ENCODE data around the gene BORCS5. TPM values are rescaled to one million over a fixed set of nuclear protein-coding genes. Genes with fewer than 3 reads are reported as not detected.

Gene BORCS5
- polyA plus RNA-seq, 2 of the 4 experiments (the other 2 are of a cell fraction) = 5.1 to 10.2 TPM

GRCh38 chr12:12491606-12492005 is 134.7 kb downstream of the BORCS5 start:
- Histone ChIP-seq H3K4me2 (no peak overlapping the region), H3K27ac (no peak overlapping the region), H3K4me3 (no peak overlapping the region), H3K4me1 (peaks cover 5% of the 10 kb centered on the region; the same call in 1 of the 3 replicates), H3K9me3 (no peaks in the 10 kb centered on the region)
- FAIRE-seq (no peak), DNase-seq (ENCODE audit: low read depth in 1 of 2, low spot score in 1 of 2) (no peak), ATAC-seq (no peak)
- TF ChIP-seq CBX8 (IDR thresholded peaks at IDR 0.05) = no peak
- no peak for TF ChIP-seq NR3C1 (IDR thresholded peaks at IDR 0.05)
- no peak for TF ChIP-seq ESRRA (IDR thresholded peaks at IDR 0.05; ENCODE audit: borderline replicate concordance, low read length)
- no peak for TF ChIP-seq RAD21 (conservative IDR thresholded peaks at IDR 0.05 in 1 of 2, IDR thresholded peaks at IDR 0.05 in 1 of 2)
- no peak for TF ChIP-seq ELK1 (IDR thresholded peaks at IDR 0.05; ENCODE audit: low read depth, low read length)
- no peak for TF ChIP-seq CHD2 (IDR thresholded peaks at IDR 0.05; ENCODE audit: low read length, partially characterized antibody)
- no peak for TF ChIP-seq E2F6 (IDR thresholded peaks at IDR 0.05; ENCODE audit: borderline replicate concordance, low read depth)
- TF ChIP-seq NPAS2 (CRISPR knock-in tag; IDR thresholded peaks at IDR 0.05; ENCODE audit: borderline replicate concordance) = no peak
- no peak for TF ChIP-seq HOXB5 (CRISPR knock-in tag; IDR thresholded peaks at IDR 0.05)
- no peak for TF ChIP-seq POLR2AphosphoS2 (conservative IDR thresholded peaks at IDR 0.05; ENCODE audit: low read length)
- no peak for TF ChIP-seq SMC3 (IDR thresholded peaks at IDR 0.05)
- TF ChIP-seq CEBPB (IDR thresholded peaks at IDR 0.05) = no peak
- no peak for TF ChIP-seq TP53 (CRISPR knock-in tag; IDR thresholded peaks at IDR 0.05)
- TF ChIP-seq GATA3 (IDR thresholded peaks at IDR 0.05; ENCODE audit: borderline replicate concordance) = no peak
- TF ChIP-seq PHF8 (IDR thresholded peaks at IDR 0.05; ENCODE audit: borderline replicate concordance, low read depth) = no peak
- TF ChIP-seq RNF2 (IDR thresholded peaks at IDR 0.05; ENCODE audit: borderline replicate concordance, low read depth) = no peak
- TF ChIP-seq CBX2 (IDR thresholded peaks at IDR 0.05; ENCODE audit: borderline replicate concordance, low read depth) = no peak
- ChIA-PET POLR2A (no interaction called here), CTCF (interaction anchor here (0.6 to 1.5 kb wide), 2 partner anchors 12 to 388 kb away, joined by 3 read pairs; no protein-coding TSS in a partner anchor)

GRCh38 chr12:12492547-12492946 is 135.7 kb downstream of the BORCS5 start:
- Histone ChIP-seq H3K27ac (no peak overlapping the region), H3K4me1 (no peaks in the 10 kb centered on the region; the same call in 2 of the 3 replicates), H3K9me3 (no peaks in the 10 kb centered on the region), H3K4me3 (no peak overlapping the region), H3K4me2 (no peak overlapping the region)
- FAIRE-seq (no peak), DNase-seq (ENCODE audit: low read depth in 1 of 2, low spot score in 1 of 2) (no peak), ATAC-seq (no peak)
- ChIA-PET POLR2A (no interaction called here), CTCF (interaction anchor here (1.5 kb wide), 1 partner anchor 11 kb away, joined by 3 read pairs; no protein-coding TSS in a partner anchor)
- TF ChIP-seq BHLHE40 (IDR thresholded peaks at IDR 0.05; ENCODE audit: low read depth, low read length) (no peak), FOXS1 (CRISPR knock-in tag; IDR thresholded peaks at IDR 0.05) (no peak), GATA3 (IDR thresholded peaks at IDR 0.05; ENCODE audit: borderline replicate concordance) (no peak), RCOR1 (IDR thresholded peaks at IDR 0.05; ENCODE audit: low read depth, low read length) (no peak), HMGXB4 (CRISPR knock-in tag; IDR thresholded peaks at IDR 0.05; ENCODE audit: borderline replicate concordance) (no peak)
- 93% methylated on average over 5 of the region's 5 CpGs for WGBS (ENCODE audit: missing lambda C conversion rate)

GRCh38 chr12:12495536-12495935 is 138.7 kb downstream of the BORCS5 start:
- no peak overlapping the region for H3K27ac ChIP-seq
- DNase-seq (ENCODE audit: low read depth in 1 of 2, low spot score in 1 of 2) (no peak), FAIRE-seq (no peak), ATAC-seq (no peak)
- 72% methylated on average over 1 of the region's 1 CpG for WGBS (ENCODE audit: missing lambda C conversion rate)
- TF ChIP-seq RARB (CRISPR knock-in tag; IDR thresholded peaks at IDR 0.05) = no peak
- TF ChIP-seq PHF8 (IDR thresholded peaks at IDR 0.05; ENCODE audit: borderline replicate concordance, low read depth) = no peak
- TF ChIP-seq NFE2L2 (conservative IDR thresholded peaks at IDR 0.05; ENCODE audit: low read length) = no peak
- TF ChIP-seq ZSCAN20 (CRISPR knock-in tag; IDR thresholded peaks at IDR 0.05) = no peak
- no peak for TF ChIP-seq CEBPB (IDR thresholded peaks at IDR 0.05)
- TF ChIP-seq GATA3 (IDR thresholded peaks at IDR 0.05; ENCODE audit: borderline replicate concordance) = no peak
- no peak for TF ChIP-seq RFX5 (IDR thresholded peaks at IDR 0.05)
- H3K9me3 ChIP-seq = no peaks in the 10 kb centered on the region
- CTCF ChIA-PET = interaction anchor here (1.2 kb wide), 1 partner anchor 30 kb away, joined by 3 read pairs; no protein-coding TSS in a partner anchor
- H3K4me3 ChIP-seq = no peak overlapping the region
- no peak overlapping the region for H3K4me2 ChIP-seq
- peaks cover 7% of the 10 kb centered on the region; the same call in 1 of the 3 replicates for H3K4me1 ChIP-seq
- POLR2A ChIA-PET = no interaction called here
